ENCODE data around the gene PLA2G2E. TPM values are rescaled to one million over a fixed set of nuclear protein-coding genes. Genes with fewer than 3 reads are reported as not detected.
"Not testable (repeated sequence)": the region's sequence is repeated elsewhere in the genome, so short reads cannot be mapped to it uniquely, and the experiment has no call there.

Gene PLA2G2E
- total and polyA plus RNA-seq, 8 donors = not detected

DNA sequence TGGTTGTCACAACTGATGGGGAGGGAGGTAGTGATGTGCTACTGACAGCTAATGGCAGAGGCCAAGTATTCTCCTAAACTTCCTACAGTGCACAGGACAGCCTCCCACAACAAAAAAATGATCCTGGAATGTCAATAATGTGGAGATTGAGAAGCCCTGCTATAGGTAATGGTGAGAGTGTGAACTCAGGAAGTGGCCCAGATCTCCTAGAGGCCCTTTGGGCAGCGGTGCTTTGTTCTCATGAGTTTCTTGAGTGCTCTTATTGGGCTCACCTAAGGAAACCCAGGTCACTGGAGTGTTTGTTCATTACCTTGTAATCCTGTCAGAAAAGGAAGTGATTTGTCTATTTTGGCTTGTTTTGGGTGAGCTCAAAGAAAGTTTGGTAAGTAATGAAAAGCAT lies 35.3 kb downstream of the PLA2G2E start:
- Histone ChIP-seq H3K4me1 (peaks cover 17 to 54% (median 30%) of the 10 kb centered on the region in 4 donors), H3K27ac (no peak overlapping the region), H3K27me3 (no peaks in the 10 kb centered on the region), H3K4me3 (no peak overlapping the region), H3K36me3 (peaks cover 3 to 29% (median 24%) of the 10 kb centered on the region in 4 donors), H3K9me3 (no peaks in the 10 kb centered on the region)
- TF ChIP-seq, protein P1, sequence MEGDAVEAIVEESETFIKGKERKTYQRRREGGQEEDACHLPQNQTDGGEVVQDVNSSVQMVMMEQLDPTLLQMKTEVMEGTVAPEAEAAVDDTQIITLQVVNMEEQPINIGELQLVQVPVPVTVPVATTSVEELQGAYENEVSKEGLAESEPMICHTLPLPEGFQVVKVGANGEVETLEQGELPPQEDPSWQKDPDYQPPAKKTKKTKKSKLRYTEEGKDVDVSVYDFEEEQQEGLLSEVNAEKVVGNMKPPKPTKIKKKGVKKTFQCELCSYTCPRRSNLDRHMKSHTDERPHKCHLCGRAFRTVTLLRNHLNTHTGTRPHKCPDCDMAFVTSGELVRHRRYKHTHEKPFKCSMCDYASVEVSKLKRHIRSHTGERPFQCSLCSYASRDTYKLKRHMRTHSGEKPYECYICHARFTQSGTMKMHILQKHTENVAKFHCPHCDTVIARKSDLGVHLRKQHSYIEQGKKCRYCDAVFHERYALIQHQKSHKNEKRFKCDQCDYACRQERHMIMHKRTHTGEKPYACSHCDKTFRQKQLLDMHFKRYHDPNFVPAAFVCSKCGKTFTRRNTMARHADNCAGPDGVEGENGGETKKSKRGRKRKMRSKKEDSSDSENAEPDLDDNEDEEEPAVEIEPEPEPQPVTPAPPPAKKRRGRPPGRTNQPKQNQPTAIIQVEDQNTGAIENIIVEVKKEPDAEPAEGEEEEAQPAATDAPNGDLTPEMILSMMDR (IDR thresholded peaks at IDR 0.05) = no peak
- TF ChIP-seq EP300 (IDR thresholded peaks at IDR 0.05) (no peak), POLR2A (IDR thresholded peaks at IDR 0.05) (no peak), POLR2AphosphoS5 (IDR thresholded peaks at IDR 0.05) (no peak)
- 81 to 100% (median 93%) methylated on average over 1 of the region's 1 CpG for WGBS, 5 donors
- no peak for DNase-seq
- intact Hi-C loops (cut with DNase I; ENCODE audit: low total_unique reads) = no loop called here

DNA sequence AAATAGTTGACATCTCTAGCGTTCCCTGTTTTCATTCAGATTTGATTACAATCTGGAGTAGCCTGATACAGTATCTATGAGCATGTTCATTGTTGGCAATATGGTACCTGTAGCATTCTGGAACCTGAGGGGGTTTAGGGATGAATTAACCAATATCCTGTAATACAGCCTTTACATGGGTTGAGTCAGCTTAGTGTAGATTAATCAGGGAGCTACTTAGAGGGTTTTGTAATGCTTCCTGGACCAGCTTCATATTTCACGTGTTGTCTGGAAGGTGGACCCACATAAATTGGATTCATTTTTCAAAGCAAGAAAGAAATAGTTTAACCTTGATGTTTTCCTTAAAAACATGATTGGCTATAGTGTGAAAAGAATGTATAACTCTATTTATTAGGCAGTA lies 37.6 kb downstream of the PLA2G2E start:
- Histone ChIP-seq H3K4me3 (no peak overlapping the region), H3K27ac (no peak overlapping the region), H3K4me1 (peaks cover 22 to 63% (median 39%) of the 10 kb centered on the region in 4 donors), H3K27me3 (no peaks in the 10 kb centered on the region), H3K36me3 (peaks cover 0 to 6% (median 3%) of the 10 kb centered on the region in 4 donors), H3K9me3 (no peaks in the 10 kb centered on the region)
- no peak for DNase-seq
- 85 to 92% (median 89%) methylated on average over 2 of the region's 2 CpGs for WGBS, 5 donors
- intact Hi-C loops (cut with DNase I; ENCODE audit: low total_unique reads) = no loop called here
- TF ChIP-seq POLR2A (IDR thresholded peaks at IDR 0.05) = no peak
- TF ChIP-seq, protein P1 (IDR thresholded peaks at IDR 0.05) = no peak
- TF ChIP-seq POLR2AphosphoS5 (IDR thresholded peaks at IDR 0.05) = no peak
- TF ChIP-seq EP300 (IDR thresholded peaks at IDR 0.05) = no peak

DNA sequence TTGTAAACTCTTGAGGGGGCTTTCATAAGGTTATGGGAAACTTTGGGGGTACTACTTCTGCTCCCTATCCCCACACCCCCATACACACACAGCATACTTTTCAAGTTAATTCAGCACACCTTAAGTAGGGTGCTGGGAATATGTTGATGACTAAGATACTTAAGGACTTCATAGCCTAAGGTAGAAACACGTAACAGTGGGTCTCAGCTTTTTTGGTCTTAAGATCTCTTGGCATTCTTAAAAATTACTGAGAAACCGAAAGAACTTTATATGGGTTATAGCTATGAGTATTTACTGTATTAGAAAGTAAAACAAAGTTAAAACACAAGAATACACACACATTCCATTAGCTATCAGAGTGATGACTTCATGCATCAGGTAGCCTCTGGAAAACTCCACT lies 39.1 kb downstream of the PLA2G2E start:
- WGBS, 5 donors = 84 to 93% (median 89%) methylated on average over 2 of the region's 2 CpGs
- Histone ChIP-seq H3K4me1 (peaks cover 20 to 56% (median 30%) of the 10 kb centered on the region in 4 donors), H3K36me3 (no peaks in the 10 kb centered on the region), H3K4me3 (no peak overlapping the region), H3K9me3 (no peaks in the 10 kb centered on the region), H3K27me3 (no peaks in the 10 kb centered on the region), H3K27ac (no peak overlapping the region)
- intact Hi-C loops (cut with DNase I; ENCODE audit: low total_unique reads) = no loop called here
- no peak for TF ChIP-seq POLR2A (IDR thresholded peaks at IDR 0.05)
- DNase-seq = no peak

DNA sequence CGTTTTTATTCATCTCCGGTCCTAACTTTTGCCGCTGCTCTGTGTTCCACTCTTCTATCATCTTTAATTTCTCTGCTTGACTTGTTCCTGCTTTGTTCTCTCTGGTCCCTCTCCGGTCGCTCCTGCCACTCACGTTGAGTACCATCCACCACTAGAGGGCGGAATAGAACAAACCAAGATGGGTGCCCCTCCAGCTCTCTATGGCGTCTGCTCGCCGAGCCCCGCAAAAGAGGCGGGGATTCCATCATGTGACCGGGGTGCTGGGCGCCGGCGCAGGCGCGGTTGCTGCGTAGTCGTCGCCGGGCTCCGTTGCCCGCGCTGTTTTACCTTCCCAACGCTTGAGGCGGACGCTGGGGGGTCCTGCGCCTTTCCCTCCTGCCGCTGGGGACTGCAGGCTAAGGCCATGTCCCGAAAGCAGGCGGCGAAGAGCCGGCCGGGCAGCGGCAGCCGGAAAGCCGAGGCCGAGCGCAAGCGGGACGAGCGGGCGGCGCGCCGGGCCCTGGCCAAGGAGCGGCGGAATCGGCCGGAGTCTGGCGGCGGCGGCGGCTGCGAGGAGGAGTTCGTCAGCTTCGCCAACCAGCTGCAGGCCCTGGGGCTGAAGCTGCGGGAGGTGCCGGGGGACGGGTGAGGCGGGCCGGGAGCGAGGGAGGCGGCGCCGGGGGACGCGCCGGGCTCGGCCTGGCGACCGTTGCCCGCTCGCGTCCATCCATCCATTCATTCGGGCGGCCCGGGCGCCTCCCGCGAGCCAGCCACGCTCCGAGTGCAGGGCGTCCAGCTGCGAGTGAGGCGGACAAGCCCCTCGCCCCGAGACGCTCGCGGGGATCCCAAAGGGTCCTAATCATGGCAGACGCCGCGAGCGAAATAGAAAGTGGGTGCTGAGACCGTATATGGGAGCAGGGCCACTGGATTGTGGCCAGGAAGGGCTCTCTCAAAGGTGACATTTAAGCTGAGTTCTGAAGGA lies 41.0 kb downstream of the PLA2G2E start, which contains the start of gene OTUD3:
Gene OTUD3, plus strand, starts transcription at position 285 of the 961 bp plus-strand sequence. Its CDS starts 119 bp downstream, at position 404.
- peaks cover 16 to 45% (median 26%) of the 10 kb centered on the region in 4 donors for H3K4me1 ChIP-seq
- intact Hi-C loops (cut with DNase I; ENCODE audit: low total_unique reads) = no loop called here
- H3K4me3 ChIP-seq = peak within 1 kb of the TSS; percentile 75 to 91 (median 90)
- no peaks in the 10 kb centered on the region for H3K9me3 ChIP-seq
- peaks cover 0 to 4% (median 0%) of the 10 kb centered on the region in 3 donors for H3K27me3 ChIP-seq
- peak within 1 kb of the TSS; percentile 89 to 95 (median 90) for H3K27ac ChIP-seq
- WGBS, 5 donors = 0 to 1% (median 1%) methylated on average over 24 to 97 of the region's 97 CpGs
- peak; percentile 95 to 99 for DNase-seq
- TF ChIP-seq EP300 (IDR thresholded peaks at IDR 0.05) (no peak), POLR2A (IDR thresholded peaks at IDR 0.05) (peak in 2 of 4 donors; percentile 51 to 61), POLR2AphosphoS5 (IDR thresholded peaks at IDR 0.05) (peak; percentile 84 to 93 (median 89))
- TF ChIP-seq, protein P1 (IDR thresholded peaks at IDR 0.05) = peak in 6 of 7 experiments; percentile 55 to 98 (median 84)
- no peaks in the 10 kb centered on the region for H3K36me3 ChIP-seq

DNA sequence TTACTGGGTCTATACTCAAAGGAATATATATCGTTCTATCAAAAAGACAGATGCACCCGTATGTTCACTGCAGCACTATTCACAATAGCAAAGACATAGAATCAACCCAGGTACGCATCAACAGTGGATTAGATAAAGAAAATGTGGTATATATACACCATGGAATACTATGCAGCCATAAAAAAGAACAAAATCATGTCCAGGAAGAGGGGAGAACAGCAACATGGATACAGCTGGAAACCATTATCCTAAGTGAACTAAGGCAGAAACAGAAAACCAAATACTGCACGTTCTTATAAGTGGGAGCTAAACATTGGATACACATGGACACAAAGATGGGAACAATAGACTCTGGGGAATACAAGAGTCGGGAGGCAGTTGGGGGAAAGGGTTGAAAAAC lies 42.6 kb downstream of the PLA2G2E start:
- H3K27ac ChIP-seq; intact Hi-C loops (cut with DNase I; ENCODE audit: low total_unique reads); H3K4me3 ChIP-seq; DNase-seq; H3K36me3 ChIP-seq; H3K9me3 ChIP-seq: not testable (repeated sequence)
- Histone ChIP-seq H3K4me1 (peaks cover 16 to 43% (median 26%) of the 10 kb centered on the region in 4 donors), H3K27me3 (peaks cover 0 to 17% (median 0%) of the 10 kb centered on the region in 3 donors)
- 73 to 83% (median 80%) methylated on average over 5 of the region's 5 CpGs for WGBS, 5 donors

Measured in stomach (tissue), 9 donors.